Sigmoid colon (tissue), 4 donors: Measurements from ENCODE around the gene KCNH4.

Source experiments
- EP300 ChIP-seq, 4 donors: sonication (generic); formaldehyde crosslinking; IDR thresholded peaks; one replicate each; pipeline ENCODE4 v1.6.1; 2017; ENCODE audit warnings: antibody characterized with exemption in 4 of 4
- POLR2A ChIP-seq, 2 donors: fragments of 450-650 bp; IDR thresholded peaks; one replicate each; pipeline ENCODE4 v1.6.1; 2016; ENCODE audit warnings: antibody characterized with exemption in 2 of 2, mild to moderate bottlenecking in 2 of 2, moderate library complexity in 2 of 2
- POLR2AphosphoS5 ChIP-seq, 4 donors: sonication (generic); formaldehyde crosslinking; IDR thresholded peaks; one replicate each; pipeline ENCODE4 v1.6.1; 2017; ENCODE audit warnings: antibody characterized with exemption in 4 of 4
- TF ChIP-seq, protein P1 (sequence below), 4 experiments: fragments of 450-650 bp in 3 of 4; fragments of 200-600 bp in 1 of 4; IDR thresholded peaks; one replicate each; pipeline ENCODE4 v1.5.1; 2016 to 2019; ENCODE audit warnings: antibody characterized with exemption in 4 of 4, mild to moderate bottlenecking in 3 of 4, moderate library complexity in 2 of 4

GRCh38 chr17:42142371-42142896, 38.5 kb downstream of the KCNH4 start:
- TF ChIP-seq, protein P1, sequence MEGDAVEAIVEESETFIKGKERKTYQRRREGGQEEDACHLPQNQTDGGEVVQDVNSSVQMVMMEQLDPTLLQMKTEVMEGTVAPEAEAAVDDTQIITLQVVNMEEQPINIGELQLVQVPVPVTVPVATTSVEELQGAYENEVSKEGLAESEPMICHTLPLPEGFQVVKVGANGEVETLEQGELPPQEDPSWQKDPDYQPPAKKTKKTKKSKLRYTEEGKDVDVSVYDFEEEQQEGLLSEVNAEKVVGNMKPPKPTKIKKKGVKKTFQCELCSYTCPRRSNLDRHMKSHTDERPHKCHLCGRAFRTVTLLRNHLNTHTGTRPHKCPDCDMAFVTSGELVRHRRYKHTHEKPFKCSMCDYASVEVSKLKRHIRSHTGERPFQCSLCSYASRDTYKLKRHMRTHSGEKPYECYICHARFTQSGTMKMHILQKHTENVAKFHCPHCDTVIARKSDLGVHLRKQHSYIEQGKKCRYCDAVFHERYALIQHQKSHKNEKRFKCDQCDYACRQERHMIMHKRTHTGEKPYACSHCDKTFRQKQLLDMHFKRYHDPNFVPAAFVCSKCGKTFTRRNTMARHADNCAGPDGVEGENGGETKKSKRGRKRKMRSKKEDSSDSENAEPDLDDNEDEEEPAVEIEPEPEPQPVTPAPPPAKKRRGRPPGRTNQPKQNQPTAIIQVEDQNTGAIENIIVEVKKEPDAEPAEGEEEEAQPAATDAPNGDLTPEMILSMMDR (IDR thresholded peaks at IDR 0.05) = no peak
- no peak for TF ChIP-seq POLR2A (IDR thresholded peaks at IDR 0.05)
- no peak for TF ChIP-seq POLR2AphosphoS5 (IDR thresholded peaks at IDR 0.05)
- TF ChIP-seq EP300 (IDR thresholded peaks at IDR 0.05) = no peak
